Measurements from ENCODE around the gene DPYSL5. TPM values are rescaled to one million over a fixed set of nuclear protein-coding genes. Genes with fewer than 3 reads are reported as not detected.

The DPYSL5 gene
- total and polyA plus RNA-seq, 9 of the 15 experiments (the other 6 are each of a cell fraction or from before 2014, with no cell fraction given) = 0.06 TPM; not detected in 8

GRCh38 chr2:26946841-26947784, 99.2 kb downstream of the DPYSL5 start:
- no TSS peak for BruUV-seq (replicated peaks)
- CTCF ChIA-PET (ENCODE audit: low intra/inter-chr PET ratio) = no interaction called here
- H2AFZ ChIP-seq (ENCODE audit: low read depth, low read length) = no peak overlapping the region
- no peaks in the 10 kb centered on the region for H3K9me1 ChIP-seq (ENCODE audit: control insufficient read depth, insufficient read depth, low read length)
- 12% methylated on average over 30 of the region's 34 CpGs for WGBS (ENCODE audit: insufficient coverage, low coverage, missing lambda C conversion rate)
- H3K79me2 ChIP-seq (ENCODE audit: control insufficient read depth, insufficient read depth, low read length) = no peaks in the 10 kb centered on the region
- no peaks in the 10 kb centered on the region for H3K9me3 ChIP-seq (replicated peaks; ENCODE audit: control insufficient read depth, insufficient read depth, low read depth, low read length)
- no peaks in the 10 kb centered on the region; the same call in 1 of the 2 replicates for H4K20me1 ChIP-seq (replicated peaks; ENCODE audit: control insufficient read depth, insufficient read depth, low read length)
- peak in 2 of 4 experiments; percentile 33 to 36 for DNase-seq (ENCODE audit: extremely low read depth in 1 of 4, low spot score in 3 of 4)
- peak overlapping the region in 1 of 2 experiments; percentile 61; a peak in 1 of 4 replicates for H3K9ac ChIP-seq (ENCODE audit: insufficient read depth in 1 of 2, low read depth in 2 of 2, low read length in 2 of 2)
- H3K4me1 ChIP-seq (replicated peaks in 1 of 2; ENCODE audit: control insufficient read depth in 2 of 2, insufficient read depth in 2 of 2, low read length in 2 of 2) = peaks cover 0 to 25% of the 10 kb centered on the region in 2 experiments; a peak in 4 of 5 replicates
- peaks cover 26 to 57% of the 10 kb centered on the region in 2 experiments; a peak in 4 of 5 replicates for H3K27me3 ChIP-seq (ENCODE audit: control insufficient read depth in 2 of 2, insufficient read depth in 2 of 2, low read length in 2 of 2)
- no peak overlapping the region for H3K27ac ChIP-seq (ENCODE audit: extremely low read depth, low read depth, low read length)
- no peak overlapping the region for H3K4me3 ChIP-seq
- ATAC-seq = peak; percentile 36
- POLR2A ChIA-PET = interaction anchor here (0.6 to 0.7 kb wide), 2 partner anchors 8 to 136 kb away, joined by 4 read pairs; no protein-coding TSS in a partner anchor
- no peak overlapping the region for H3K4me2 ChIP-seq (ENCODE audit: insufficient read depth, low read length)
- peak; percentile 40 for FAIRE-seq
- in situ Hi-C loops (cut with MboI) = loop anchor here (10.0 kb wide), 1 partner anchor 102 kb away; the partner anchor contains the start of gene DPYSL5
- no peaks in the 10 kb centered on the region for H3K36me3 ChIP-seq (ENCODE audit: control insufficient read depth, insufficient read depth, low read length)
- TF ChIP-seq MYNN (IDR thresholded peaks at IDR 0.05) (peak; percentile 98), MYNN (CRISPR knock-in tag; IDR thresholded peaks at IDR 0.05) (no peak), LARP7 (IDR thresholded peaks at IDR 0.05) (no peak), VEZF1 (CRISPR knock-in tag; IDR thresholded peaks at IDR 0.05) (peak; percentile 80; the same call in 1 of the 2 replicates), NFIC (IDR thresholded peaks at IDR 0.05) (peak; percentile 75), MEIS2 (IDR thresholded peaks at IDR 0.05; ENCODE audit: partially characterized antibody) (peak; percentile 13)
- intact Hi-C loops (cut with micrococcal nuclease) = no loop called here

Data from K562 (cell line).